Stomach (tissue), 4 donors: ENCODE data around the gene CELF1.

ENCODE experiments used
- CTCF ChIP-seq, 7 experiments: fragments of 450-650 bp in 4 of 7; fragments of 200-600 bp in 3 of 7; sonication (generic) in 3 of 7; IDR thresholded peaks; one replicate each; pipeline ENCODE4 v1.5.1; 2016 to 2019; ENCODE audit warnings: antibody characterized with exemption in 7 of 7, control low read depth in 2 of 7, mild to moderate bottlenecking in 1 of 7
- EP300 ChIP-seq: sonication (generic); formaldehyde crosslinking; IDR thresholded peaks from one replicate; pipeline ENCODE4 v1.6.1; 2017; ENCODE audit warnings: antibody characterized with exemption
- POLR2AphosphoS5 ChIP-seq, 3 donors: sonication (generic); formaldehyde crosslinking; IDR thresholded peaks; one replicate each; pipeline ENCODE4 v1.6.1; 2016; ENCODE audit warnings: antibody characterized with exemption in 3 of 3

DNA sequence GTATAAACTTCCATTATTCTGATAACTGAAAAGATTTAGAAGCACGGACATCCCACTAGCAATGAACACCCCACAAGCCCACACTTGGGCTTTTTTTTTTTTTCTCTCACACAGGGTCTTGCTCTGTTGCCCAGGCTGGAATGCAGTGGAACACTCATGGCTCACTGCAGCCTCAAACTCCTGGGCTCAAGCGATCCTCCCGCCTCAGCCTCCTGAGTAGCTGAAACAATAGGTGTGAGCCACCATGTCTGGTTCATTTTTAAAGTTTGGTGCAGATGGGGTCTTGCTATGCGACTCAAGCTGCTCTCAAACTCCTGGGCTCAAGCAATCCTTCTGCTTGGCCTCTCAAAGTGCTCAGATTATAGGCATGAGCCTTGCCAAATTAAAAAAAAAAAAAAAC is 107.1 kb downstream of the CELF1 start:
- no peak for TF ChIP-seq CTCF (IDR thresholded peaks at IDR 0.05)
- no peak for TF ChIP-seq POLR2AphosphoS5 (IDR thresholded peaks at IDR 0.05)
- TF ChIP-seq EP300: no peak
